HAP-1 (cell line): ENCODE results near the gene CLSTN3.

Experiments used
- DNase-seq, 2 experiments: peaks; one replicate each; pipeline ENCODE4 v3.0.0-alpha.2; 2016 to 2020; ENCODE audit warnings: low spot score in 2 of 2
- H3K27me3 ChIP-seq: fragments of 250-450 bp; sonication (Bioruptor Pico); 2 replicates; pipeline ENCODE4 v1.5.1; 2020; ENCODE audit warnings: low read depth, mild to moderate bottlenecking, moderate library complexity
- H3K36me3 ChIP-seq: fragments of 250-450 bp; sonication (Bioruptor Pico); replicated peaks from 2 replicates; pipeline ENCODE4 v1.5.1; 2020; ENCODE audit warnings: mild to moderate bottlenecking
- H3K4me1 ChIP-seq: fragments of 250-450 bp; sonication (Bioruptor Pico); 2 replicates; pipeline ENCODE4 v1.5.1; 2020; ENCODE audit warnings: mild to moderate bottlenecking
- H3K4me3 ChIP-seq: fragments of 250-450 bp; sonication (Bioruptor Pico); 2 replicates; pipeline ENCODE4 v1.5.1; 2020; ENCODE audit warnings: mild to moderate bottlenecking, moderate library complexity
- H3K9me3 ChIP-seq: fragments of 250-450 bp; sonication (Bioruptor Pico); 2 replicates; pipeline ENCODE4 v1.5.1; 2020; ENCODE audit warnings: mild to moderate bottlenecking, moderate library complexity
- in situ Hi-C: fragments of 300-500 bp; cut with MboI; formaldehyde crosslinking; loops from 3 replicates; pipeline ENCODE4 v1.14.3; 2020; ENCODE audit warnings: low sequenced_read_pairs, inconsistent platforms, mixed read lengths

Gene CLSTN3

DNA sequence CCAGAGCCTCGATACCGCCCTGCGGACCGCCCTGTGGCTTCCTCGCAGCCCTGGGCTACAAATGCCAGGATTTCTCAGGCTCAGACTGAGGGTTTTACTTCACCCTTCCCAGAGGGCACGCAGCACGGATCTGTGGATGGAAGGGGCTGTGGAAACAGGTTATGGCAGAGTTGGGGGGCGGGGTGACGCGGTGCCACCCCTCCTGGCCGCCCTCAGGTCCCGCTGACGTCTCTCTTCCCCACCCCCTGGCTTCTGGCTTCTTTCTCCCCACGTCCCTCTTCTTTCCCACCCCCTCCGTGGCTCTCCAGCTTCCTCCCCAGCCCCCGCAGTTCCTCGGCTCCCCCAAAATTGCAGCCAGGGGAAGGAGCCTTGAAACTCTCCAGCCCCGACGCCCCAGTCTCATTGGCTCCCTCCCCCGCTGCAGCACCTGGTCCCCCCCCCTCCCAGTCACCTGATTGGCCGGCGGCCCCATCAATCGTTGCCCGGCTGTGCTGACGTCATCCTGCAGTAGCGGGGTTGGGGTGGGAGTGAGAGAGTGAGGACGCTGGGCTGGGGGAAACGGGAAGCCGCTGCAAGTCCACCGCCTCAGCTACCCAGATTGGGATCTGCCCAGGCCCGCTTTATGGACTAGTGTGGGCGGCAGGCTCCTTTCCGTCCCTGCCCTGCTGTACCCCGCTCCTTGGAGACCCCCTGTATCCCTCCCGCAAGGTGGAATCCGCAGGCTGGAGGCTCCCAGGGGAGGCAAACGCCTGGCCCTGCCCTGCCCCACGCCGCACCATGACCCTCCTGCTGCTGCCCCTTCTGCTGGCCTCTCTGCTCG, at the start of gene CLSTN3:
TSS of gene CLSTN3 (plus strand) at position 500 of the 820 bp plus-strand sequence. CDS start at position 778, 278 bp downstream.
- peak; percentile 76 to 93 for DNase-seq
- Histone ChIP-seq H3K36me3 (peaks cover 6% of the 10 kb centered on the region; the same call in 1 of the 2 replicates), H3K9me3 (no peaks in the 10 kb centered on the region), H3K4me3 (peak within 1 kb of the TSS; percentile 64), H3K27me3 (no peaks in the 10 kb centered on the region), H3K4me1 (peaks cover 7% of the 10 kb centered on the region; the same call in 1 of the 2 replicates)
- in situ Hi-C loops: no loop called here

DNA sequence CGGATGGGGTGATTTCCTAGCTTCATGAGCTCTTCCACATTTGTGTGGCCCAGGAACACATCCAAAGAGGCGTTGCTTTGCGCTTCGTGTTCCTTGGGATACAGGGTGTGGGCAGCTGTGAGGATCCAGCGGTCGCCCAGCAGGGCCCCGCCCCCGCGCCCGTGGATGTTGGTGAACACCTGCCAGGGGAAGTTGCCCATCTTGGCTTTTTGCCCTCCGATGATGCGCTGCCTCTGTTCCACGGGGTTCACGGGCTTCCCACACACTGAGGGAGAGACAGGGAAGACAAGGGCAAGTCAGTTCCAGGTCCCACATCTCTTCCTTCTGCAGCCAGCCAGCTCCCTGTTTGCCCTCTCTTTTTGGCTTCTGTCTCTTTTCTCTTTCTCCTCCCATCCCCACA, 49.1 kb upstream of the CLSTN3 start:
- H3K27me3 ChIP-seq: no peaks in the 10 kb centered on the region
- H3K4me1 ChIP-seq: no peaks in the 10 kb centered on the region
- no peaks in the 10 kb centered on the region for H3K9me3 ChIP-seq
- in situ Hi-C loops: no loop called here
- H3K36me3 ChIP-seq: no peaks in the 10 kb centered on the region
- H3K4me3 ChIP-seq: no peak overlapping the region
- DNase-seq: no peak

- H3K4me1 ChIP-seq: no peaks in the 10 kb centered on the region
- no peaks in the 10 kb centered on the region for H3K27me3 ChIP-seq
- in situ Hi-C loops: no loop called here
- DNase-seq: no peak
- H3K4me3 ChIP-seq: no peak overlapping the region
- no peaks in the 10 kb centered on the region for H3K9me3 ChIP-seq
- H3K36me3 ChIP-seq: no peaks in the 10 kb centered on the region
Observed at GRCh38 chr12:7083125-7083524, 47.0 kb upstream of the CLSTN3 start.

DNA sequence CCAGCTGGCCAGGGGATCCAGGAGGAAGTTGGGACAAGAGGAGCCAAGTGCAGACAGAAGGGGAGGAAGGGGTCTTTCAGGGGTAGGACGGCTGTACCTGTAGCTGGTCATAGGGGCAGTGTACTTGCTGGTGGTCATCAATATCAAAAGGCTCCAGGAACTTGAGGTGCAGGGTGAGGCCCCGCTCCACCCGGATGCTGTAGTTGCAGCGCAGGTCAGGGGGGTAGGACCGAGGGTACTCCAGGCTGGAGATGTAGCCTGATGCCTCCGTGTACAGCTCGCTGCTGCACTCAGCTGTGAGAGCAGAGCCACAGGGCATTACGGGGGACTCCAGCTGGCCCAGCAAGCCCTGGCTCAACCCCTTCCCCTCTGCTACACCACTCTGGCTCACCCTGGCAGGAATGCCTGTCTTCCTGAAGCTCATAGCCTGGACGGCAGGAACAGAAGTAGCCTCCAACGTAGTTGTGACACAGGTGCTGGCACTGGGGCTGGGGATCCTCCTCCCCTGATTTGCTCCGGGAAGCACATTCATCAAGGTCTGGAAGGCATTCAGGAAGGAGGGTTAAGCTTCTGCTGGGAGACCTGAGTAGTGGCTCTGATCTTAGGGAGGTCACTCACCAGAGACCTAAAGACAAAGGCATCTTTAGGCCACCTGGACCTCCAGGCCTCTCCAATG, 40.8 kb upstream of the CLSTN3 start:
- no peak overlapping the region for H3K4me3 ChIP-seq
- no peaks in the 10 kb centered on the region for H3K27me3 ChIP-seq
- no peaks in the 10 kb centered on the region for H3K36me3 ChIP-seq
- peaks cover 22% of the 10 kb centered on the region for H3K4me1 ChIP-seq
- no peaks in the 10 kb centered on the region for H3K9me3 ChIP-seq
- DNase-seq: no peak
- in situ Hi-C loops: no loop called here

DNA sequence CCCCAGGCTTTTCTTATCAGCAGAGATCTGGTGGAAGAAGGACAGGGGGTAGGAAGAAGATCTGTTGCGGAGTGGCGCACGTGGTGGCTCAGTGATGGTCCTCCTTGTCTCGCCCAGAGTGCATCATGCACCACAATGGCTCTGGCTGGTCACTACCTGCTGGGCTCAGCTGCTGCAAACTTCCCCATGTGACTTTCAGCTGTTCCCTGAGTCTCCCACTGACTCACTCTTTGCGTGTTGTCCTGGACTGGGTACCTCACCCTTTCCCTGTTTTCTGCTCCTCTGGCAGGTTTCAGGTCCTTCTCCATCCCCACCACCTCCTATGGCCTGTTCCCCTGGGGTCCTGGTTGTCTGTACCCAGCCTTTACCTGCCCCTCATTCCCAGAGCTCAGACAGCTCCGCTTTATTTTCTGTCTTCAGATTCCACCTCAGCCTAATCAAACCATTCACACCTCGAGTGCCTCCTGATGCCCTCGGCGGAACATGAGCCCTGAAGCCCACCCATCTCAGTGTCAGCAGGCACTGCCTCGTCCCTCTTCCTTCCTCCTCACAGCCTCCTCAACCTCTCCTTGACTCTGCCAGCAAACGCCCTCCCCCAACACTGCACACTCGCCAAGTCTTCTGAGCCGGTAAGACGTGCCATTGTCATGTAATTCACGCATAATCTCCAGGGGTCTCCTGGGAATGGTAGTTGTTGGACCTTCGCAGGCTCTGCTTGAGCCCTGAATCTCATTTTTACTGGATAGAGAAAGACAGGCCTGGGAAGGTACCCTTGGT, 39.8 kb upstream of the CLSTN3 start:
- H3K27me3 ChIP-seq: no peaks in the 10 kb centered on the region
- peaks cover 22% of the 10 kb centered on the region for H3K4me1 ChIP-seq
- no peaks in the 10 kb centered on the region for H3K9me3 ChIP-seq
- H3K4me3 ChIP-seq: no peak overlapping the region
- in situ Hi-C loops: no loop called here
- peak; percentile 93 to 94 for DNase-seq
- no peaks in the 10 kb centered on the region for H3K36me3 ChIP-seq

DNA sequence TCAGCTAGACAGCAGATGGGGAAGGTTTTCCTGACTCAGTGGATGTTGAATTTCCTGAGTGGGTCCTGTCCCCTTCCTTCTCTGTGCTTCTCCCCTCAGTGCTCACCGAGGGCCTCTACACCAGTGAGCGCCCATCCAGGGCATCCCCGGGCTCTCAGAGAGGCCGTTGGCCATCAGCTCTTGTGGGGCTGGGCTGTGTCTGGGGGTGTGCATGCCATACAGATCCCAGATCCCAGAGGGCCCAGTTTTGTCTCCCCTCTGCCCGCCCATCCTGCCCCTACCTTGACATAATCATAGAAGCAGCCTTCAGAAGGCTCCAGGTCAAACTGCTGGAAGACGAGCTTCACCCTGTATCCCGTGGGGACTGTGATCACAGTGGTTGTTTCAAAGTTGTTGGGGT, 39.0 kb upstream of the CLSTN3 start:
- Histone ChIP-seq H3K4me3 (no peak overlapping the region), H3K4me1 (peaks cover 22% of the 10 kb centered on the region), H3K36me3 (no peaks in the 10 kb centered on the region), H3K27me3 (no peaks in the 10 kb centered on the region), H3K9me3 (no peaks in the 10 kb centered on the region)
- in situ Hi-C loops: no loop called here
- no peak for DNase-seq

DNA sequence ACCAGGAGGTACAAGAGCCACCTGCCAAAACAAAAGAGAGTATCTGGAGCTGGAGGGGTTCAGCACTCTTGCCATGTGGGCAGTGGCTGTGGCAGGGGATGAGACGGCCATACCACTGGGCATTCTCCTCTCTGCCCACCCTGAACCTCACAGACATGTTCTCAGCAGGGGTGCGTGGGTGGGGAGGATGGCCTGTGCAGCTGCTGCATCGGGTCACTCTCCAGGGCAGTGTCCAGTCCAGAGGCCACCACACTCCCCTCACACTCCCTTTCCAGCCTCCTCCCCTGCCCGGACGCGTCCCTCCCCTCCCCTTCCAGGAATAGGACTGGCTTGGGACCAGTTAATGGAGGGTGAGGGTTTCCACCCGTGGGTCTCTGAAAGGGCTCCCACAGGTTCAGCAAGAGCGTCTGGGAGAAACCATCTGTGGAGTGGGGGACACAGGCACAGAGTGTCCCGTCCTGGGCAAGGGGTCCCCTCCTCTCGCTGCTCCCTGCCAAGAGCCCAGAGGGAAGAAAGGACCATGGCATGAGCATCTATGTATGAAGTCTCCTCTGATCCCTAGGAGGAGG, 38.4 kb upstream of the CLSTN3 start:
- Histone ChIP-seq H3K27me3 (no peaks in the 10 kb centered on the region), H3K4me3 (peak overlapping the region; percentile 21), H3K4me1 (peaks cover 22% of the 10 kb centered on the region), H3K9me3 (no peaks in the 10 kb centered on the region), H3K36me3 (no peaks in the 10 kb centered on the region)
- no peak for DNase-seq
- in situ Hi-C loops: no loop called here

DNA sequence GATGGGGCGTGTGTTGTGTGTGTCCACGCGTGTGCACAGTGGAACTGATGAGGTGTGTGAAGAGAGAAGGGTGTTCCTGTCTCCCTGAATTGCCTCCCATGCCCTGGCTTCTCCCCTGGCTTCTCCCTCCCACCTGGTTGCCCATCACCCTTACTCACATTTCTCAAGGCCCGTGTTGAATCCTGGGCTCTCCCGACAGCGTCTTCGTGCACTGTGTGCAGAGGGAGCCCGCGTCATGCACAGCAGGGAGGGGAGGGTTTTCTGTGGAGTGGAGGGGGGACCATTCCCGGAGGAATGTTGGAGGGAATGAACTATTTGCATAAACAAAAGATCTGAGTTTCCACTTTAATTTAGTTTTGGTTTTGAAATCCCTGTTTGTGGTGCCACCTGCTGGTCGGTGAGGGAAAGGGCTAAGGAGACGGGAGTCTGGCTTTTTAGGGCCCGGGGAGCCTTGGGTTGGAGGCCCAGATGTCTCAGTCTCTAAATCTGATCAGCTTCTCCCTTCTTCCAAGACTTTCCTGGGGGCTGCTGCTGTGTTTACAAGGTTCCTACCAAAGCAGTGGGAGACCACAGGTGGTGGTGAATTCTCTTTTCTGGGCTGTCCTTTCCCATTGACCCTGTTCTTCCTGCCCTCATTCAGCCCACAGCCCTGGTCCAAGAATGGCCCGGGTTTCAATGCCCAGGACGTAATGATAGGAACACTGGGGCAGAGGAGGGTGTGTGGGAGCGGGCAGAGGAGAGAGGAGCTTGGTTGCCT, 37.8 kb upstream of the CLSTN3 start, which contains the start of gene C1R:
TSS of gene C1R (minus strand) at position 217 of the 757 bp plus-strand sequence. CDS start at position 160, 57 bp downstream.
- in situ Hi-C loops: no loop called here
- Histone ChIP-seq H3K4me3 (peak within 1 kb of the TSS; percentile 21), H3K4me1 (peaks cover 22% of the 10 kb centered on the region), H3K36me3 (no peaks in the 10 kb centered on the region), H3K27me3 (no peaks in the 10 kb centered on the region), H3K9me3 (no peaks in the 10 kb centered on the region)
- peak; percentile 82 to 86 for DNase-seq

GRCh38 chr12:7092986-7093460, 37.1 kb upstream of the CLSTN3 start:
- H3K4me1 ChIP-seq: peaks cover 22% of the 10 kb centered on the region
- no peaks in the 10 kb centered on the region for H3K36me3 ChIP-seq
- H3K9me3 ChIP-seq: no peaks in the 10 kb centered on the region
- H3K27me3 ChIP-seq: no peaks in the 10 kb centered on the region
- no peak overlapping the region for H3K4me3 ChIP-seq
- in situ Hi-C loops: no loop called here
- DNase-seq: no peak

DNA sequence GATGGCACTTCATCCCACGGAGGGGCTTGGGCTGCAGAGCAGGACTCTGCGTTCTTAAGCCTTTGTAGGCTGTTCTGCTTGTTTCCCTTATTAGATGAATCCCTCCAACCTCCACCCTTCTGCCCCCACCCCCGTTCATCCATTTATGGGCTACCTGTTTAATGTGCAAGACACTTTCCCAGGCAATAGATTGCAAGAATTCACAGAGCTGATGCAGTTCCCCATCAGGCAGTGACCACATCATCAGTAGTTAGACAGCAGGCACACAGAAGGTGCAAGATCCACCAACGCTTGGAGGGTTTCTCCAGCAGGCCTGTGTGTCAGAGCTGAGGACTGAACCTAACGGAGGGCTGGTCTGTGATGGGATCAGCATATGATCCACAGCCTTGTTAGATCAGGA, 36.7 kb upstream of the CLSTN3 start:
- no peaks in the 10 kb centered on the region for H3K9me3 ChIP-seq
- no peak for DNase-seq
- in situ Hi-C loops: no loop called here
- peaks cover 22% of the 10 kb centered on the region for H3K4me1 ChIP-seq
- peaks cover 3% of the 10 kb centered on the region; the same call in 1 of the 2 replicates for H3K36me3 ChIP-seq
- no peaks in the 10 kb centered on the region for H3K27me3 ChIP-seq
- H3K4me3 ChIP-seq: no peak overlapping the region

GRCh38 chr12:7093892-7094291, 36.3 kb upstream of the CLSTN3 start:
- in situ Hi-C loops: no loop called here

GRCh38 chr12:7096006-7096932, 33.9 kb upstream of the CLSTN3 start:
- Histone ChIP-seq H3K36me3 (peaks cover 10% of the 10 kb centered on the region; the same call in 1 of the 2 replicates), H3K4me3 (no peak overlapping the region), H3K4me1 (peaks cover 10% of the 10 kb centered on the region), H3K9me3 (no peaks in the 10 kb centered on the region), H3K27me3 (no peaks in the 10 kb centered on the region)
- in situ Hi-C loops: no loop called here
- DNase-seq: no peak

More at GRCh38 chr12:7093892-7094291, 36.3 kb upstream of the CLSTN3 start:
- no peaks in the 10 kb centered on the region for H3K9me3 ChIP-seq
- H3K27me3 ChIP-seq: no peaks in the 10 kb centered on the region
- peaks cover 6% of the 10 kb centered on the region; the same call in 1 of the 2 replicates for H3K36me3 ChIP-seq
- H3K4me3 ChIP-seq: no peak overlapping the region
- DNase-seq: no peak
- H3K4me1 ChIP-seq: peaks cover 22% of the 10 kb centered on the region
